HG03565 (cell line): ENCODE measurements around the gene ST8SIA1.

Experiments
- ATAC-seq: cut with Tn5 transposase; IDR thresholded peaks from one replicate; pipeline ENCODE4 v1.9.1; 2021; ENCODE audit warnings: mild to moderate bottlenecking, moderate library complexity; ENCODE audit not compliant: unreplicated experiment

The ST8SIA1 gene

GRCh38 chr12:22284871-22285270 lies 49.6 kb downstream of the ST8SIA1 start:
- ATAC-seq: no peak

- ATAC-seq: no peak
Observed at GRCh38 chr12:22283508-22283907, 51.0 kb downstream of the ST8SIA1 start.

GRCh38 chr12:22283006-22283506 lies 51.5 kb downstream of the ST8SIA1 start:
- ATAC-seq: no peak

- no peak for ATAC-seq
Observed at GRCh38 chr12:22282283-22282682, 52.2 kb downstream of the ST8SIA1 start.

GRCh38 chr12:22276867-22277266 lies 57.6 kb downstream of the ST8SIA1 start:
- no peak for ATAC-seq

- no peak for ATAC-seq
Observed at GRCh38 chr12:22276313-22276712, 58.2 kb downstream of the ST8SIA1 start.

GRCh38 chr12:22275843-22276242 lies 58.7 kb downstream of the ST8SIA1 start:
- no peak for ATAC-seq

- no peak for ATAC-seq
Observed at GRCh38 chr12:22272335-22273151, 62.0 kb downstream of the ST8SIA1 start.

GRCh38 chr12:22271023-22271422 lies 63.5 kb downstream of the ST8SIA1 start:
- no peak for ATAC-seq

GRCh38 chr12:22268973-22269372 lies 65.5 kb downstream of the ST8SIA1 start:
- no peak for ATAC-seq

- no peak for ATAC-seq
Observed at GRCh38 chr12:22268406-22268805, 66.1 kb downstream of the ST8SIA1 start.

GRCh38 chr12:22266101-22266500 lies 68.4 kb downstream of the ST8SIA1 start:
- ATAC-seq: no peak

- ATAC-seq: no peak
Observed at GRCh38 chr12:22264380-22264779, 70.1 kb downstream of the ST8SIA1 start.

- no peak for ATAC-seq
Observed at GRCh38 chr12:22262309-22262708, 72.2 kb downstream of the ST8SIA1 start.

GRCh38 chr12:22257100-22257499 lies 77.4 kb downstream of the ST8SIA1 start:
- ATAC-seq: no peak

GRCh38 chr12:22256605-22257004 lies 77.9 kb downstream of the ST8SIA1 start:
- ATAC-seq: no peak

GRCh38 chr12:22256041-22256441 lies 78.5 kb downstream of the ST8SIA1 start:
- ATAC-seq: no peak

- ATAC-seq: no peak
Observed at GRCh38 chr12:22255097-22255496, 79.4 kb downstream of the ST8SIA1 start.

GRCh38 chr12:22254478-22254877 lies 80.0 kb downstream of the ST8SIA1 start:
- no peak for ATAC-seq

GRCh38 chr12:22252057-22252456 lies 82.5 kb downstream of the ST8SIA1 start:
- ATAC-seq: no peak

- no peak for ATAC-seq
Observed at GRCh38 chr12:22250762-22251161, 83.7 kb downstream of the ST8SIA1 start.

- ATAC-seq: no peak
Observed at GRCh38 chr12:22248571-22249115, 85.9 kb downstream of the ST8SIA1 start.
